ENCODE data around the gene CYB5R4. TPM values are rescaled to one million over a fixed set of nuclear protein-coding genes. Genes with fewer than 3 reads are reported as not detected.

The CYB5R4 gene
- total RNA-seq, 4 donors from 2014 or later: 4.7 to 13.5 (median 8.7) TPM

DNA sequence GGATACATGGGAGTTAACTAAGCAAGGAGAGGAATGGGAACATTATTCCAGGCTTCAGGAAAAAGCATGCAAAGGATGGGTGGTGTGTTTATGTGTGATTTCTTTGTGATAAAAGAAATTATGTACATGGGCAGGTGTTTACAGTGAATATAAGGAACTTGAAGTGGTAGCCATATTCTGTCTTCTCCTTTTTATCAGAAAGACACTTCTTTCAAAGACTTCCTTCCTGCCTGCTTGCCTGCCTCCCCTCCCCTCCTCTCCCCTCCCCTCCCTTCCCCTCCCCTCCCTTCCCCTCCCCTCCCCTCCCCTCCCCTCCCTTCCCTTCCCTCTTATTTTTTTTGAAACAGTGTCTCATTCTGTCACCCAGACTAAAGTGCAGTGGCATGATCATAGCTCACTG lies 14.4 kb downstream of the CYB5R4 start:
- Histone ChIP-seq H3K4me1 (no peaks in the 10 kb centered on the region), H3K4me3 (no peak overlapping the region), H3K36me3 (no peaks in the 10 kb centered on the region), H3K27me3 (no peaks in the 10 kb centered on the region), H3K9me3 (no peaks in the 10 kb centered on the region), H3K27ac (no peak overlapping the region)
- TF ChIP-seq EP300 (IDR thresholded peaks at IDR 0.05) (no peak), POLR2A (IDR thresholded peaks at IDR 0.05) (no peak)
- TF ChIP-seq, protein P1, sequence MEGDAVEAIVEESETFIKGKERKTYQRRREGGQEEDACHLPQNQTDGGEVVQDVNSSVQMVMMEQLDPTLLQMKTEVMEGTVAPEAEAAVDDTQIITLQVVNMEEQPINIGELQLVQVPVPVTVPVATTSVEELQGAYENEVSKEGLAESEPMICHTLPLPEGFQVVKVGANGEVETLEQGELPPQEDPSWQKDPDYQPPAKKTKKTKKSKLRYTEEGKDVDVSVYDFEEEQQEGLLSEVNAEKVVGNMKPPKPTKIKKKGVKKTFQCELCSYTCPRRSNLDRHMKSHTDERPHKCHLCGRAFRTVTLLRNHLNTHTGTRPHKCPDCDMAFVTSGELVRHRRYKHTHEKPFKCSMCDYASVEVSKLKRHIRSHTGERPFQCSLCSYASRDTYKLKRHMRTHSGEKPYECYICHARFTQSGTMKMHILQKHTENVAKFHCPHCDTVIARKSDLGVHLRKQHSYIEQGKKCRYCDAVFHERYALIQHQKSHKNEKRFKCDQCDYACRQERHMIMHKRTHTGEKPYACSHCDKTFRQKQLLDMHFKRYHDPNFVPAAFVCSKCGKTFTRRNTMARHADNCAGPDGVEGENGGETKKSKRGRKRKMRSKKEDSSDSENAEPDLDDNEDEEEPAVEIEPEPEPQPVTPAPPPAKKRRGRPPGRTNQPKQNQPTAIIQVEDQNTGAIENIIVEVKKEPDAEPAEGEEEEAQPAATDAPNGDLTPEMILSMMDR (IDR thresholded peaks at IDR 0.05): no peak
- no peak for DNase-seq (ENCODE audit: low spot score in 2 of 2)

DNA sequence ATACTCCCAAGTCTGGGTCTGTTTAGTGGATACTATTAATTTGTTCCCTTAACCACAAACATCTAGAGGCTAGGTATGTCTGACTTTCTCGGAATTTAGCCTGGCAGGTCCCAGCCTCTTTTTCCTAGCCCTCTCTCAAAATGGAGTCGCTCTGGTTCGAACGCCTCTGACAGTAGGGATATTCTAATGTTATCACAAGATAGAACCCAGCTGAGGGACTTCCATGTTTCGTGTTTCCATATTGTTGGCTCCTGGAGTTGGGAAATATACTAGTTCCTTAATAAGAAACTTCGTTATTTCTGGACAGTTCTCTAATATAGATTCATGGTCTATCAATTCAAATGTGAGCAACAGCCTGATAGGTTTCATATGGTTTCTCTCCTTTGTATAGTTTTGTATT lies 16.4 kb downstream of the CYB5R4 start:
- DNase-seq (ENCODE audit: low spot score in 2 of 2): no peak
- 94% methylated on average over 6 of the region's 6 CpGs for WGBS
- Histone ChIP-seq H3K27ac (no peak overlapping the region), H3K9me3 (no peaks in the 10 kb centered on the region), H3K4me1 (no peaks in the 10 kb centered on the region), H3K4me3 (no peak overlapping the region), H3K36me3 (no peaks in the 10 kb centered on the region), H3K27me3 (no peaks in the 10 kb centered on the region)
- TF ChIP-seq, protein P1 (IDR thresholded peaks at IDR 0.05): no peak
- no peak for TF ChIP-seq POLR2AphosphoS5 (IDR thresholded peaks at IDR 0.05)
- no peak for TF ChIP-seq POLR2A (IDR thresholded peaks at IDR 0.05)
- TF ChIP-seq EP300 (IDR thresholded peaks at IDR 0.05): no peak

DNA sequence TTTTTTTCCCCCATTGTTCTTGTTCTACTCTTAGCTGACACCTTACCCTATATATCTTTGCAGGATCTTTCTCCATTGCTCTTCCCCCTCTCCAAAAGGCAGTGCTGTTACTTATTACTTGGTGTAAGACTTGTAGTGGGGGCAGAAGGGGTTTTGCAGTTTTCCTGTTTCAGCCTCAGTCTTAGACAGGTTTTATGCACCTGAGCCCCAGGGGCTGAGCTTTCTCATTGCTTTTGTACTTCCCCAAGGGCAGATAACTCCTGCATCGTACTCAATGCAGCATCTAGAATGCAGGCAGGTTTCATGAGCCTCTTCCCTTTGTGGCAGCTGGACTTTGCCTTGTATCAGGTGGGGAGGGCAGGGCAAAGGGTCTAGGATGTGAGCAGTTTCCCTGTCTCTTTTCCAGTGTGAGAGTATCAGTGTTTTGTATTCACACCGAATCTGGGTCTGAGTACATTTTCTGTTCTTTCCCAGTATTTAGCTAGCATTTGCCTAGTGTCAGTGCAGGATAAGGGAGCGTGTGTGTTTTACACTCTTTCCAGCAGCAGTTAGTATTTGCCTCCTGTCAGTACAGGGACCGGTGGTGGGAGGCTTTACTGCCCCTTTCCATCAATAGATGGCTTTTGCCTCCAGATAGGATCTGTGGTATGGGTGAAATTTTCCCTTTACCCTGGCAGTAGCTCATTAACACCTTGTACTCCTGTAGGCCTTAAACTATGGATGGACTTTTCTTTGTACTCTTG lies 19.6 kb downstream of the CYB5R4 start:
- WGBS: 77% methylated on average over 4 of the region's 4 CpGs
- Histone ChIP-seq H3K27me3 (no peaks in the 10 kb centered on the region), H3K4me1 (no peaks in the 10 kb centered on the region), H3K4me3 (no peak overlapping the region), H3K27ac (no peak overlapping the region), H3K9me3 (no peaks in the 10 kb centered on the region), H3K36me3 (no peaks in the 10 kb centered on the region)
- TF ChIP-seq EP300 (IDR thresholded peaks at IDR 0.05) (no peak), POLR2AphosphoS5 (IDR thresholded peaks at IDR 0.05) (no peak), POLR2A (IDR thresholded peaks at IDR 0.05) (no peak)
- TF ChIP-seq, protein P1 (IDR thresholded peaks at IDR 0.05): no peak
- DNase-seq (ENCODE audit: low spot score in 2 of 2): no peak

DNA sequence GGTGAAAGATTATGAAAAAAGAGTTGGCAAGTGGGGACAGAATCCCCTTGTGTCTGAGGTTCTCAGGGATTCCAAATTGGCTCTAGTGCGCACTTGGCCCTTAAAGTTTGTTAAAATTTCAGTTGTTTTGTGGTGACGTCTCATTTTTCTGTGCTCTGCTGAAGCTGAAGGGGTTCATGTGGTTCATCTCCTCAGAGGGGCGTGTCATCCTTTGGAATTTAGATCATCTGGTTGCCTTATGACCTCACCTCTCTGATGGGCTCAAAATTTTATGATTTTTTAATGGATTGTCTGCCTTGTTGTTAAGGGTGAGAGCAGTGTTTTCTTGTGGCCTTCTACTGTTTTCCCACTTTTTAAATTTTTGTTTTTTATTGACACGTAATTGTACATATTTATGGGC lies 20.3 kb downstream of the CYB5R4 start:
- Histone ChIP-seq H3K27ac (no peak overlapping the region), H3K4me1 (no peaks in the 10 kb centered on the region), H3K4me3 (no peak overlapping the region), H3K9me3 (no peaks in the 10 kb centered on the region), H3K36me3 (no peaks in the 10 kb centered on the region), H3K27me3 (no peaks in the 10 kb centered on the region)
- 81% methylated on average over 4 of the region's 4 CpGs for WGBS
- no peak for DNase-seq (ENCODE audit: low spot score in 2 of 2)
- TF ChIP-seq POLR2A (IDR thresholded peaks at IDR 0.05): no peak
- TF ChIP-seq, protein P1 (IDR thresholded peaks at IDR 0.05): no peak
- no peak for TF ChIP-seq POLR2AphosphoS5 (IDR thresholded peaks at IDR 0.05)
- no peak for TF ChIP-seq EP300 (IDR thresholded peaks at IDR 0.05)

DNA sequence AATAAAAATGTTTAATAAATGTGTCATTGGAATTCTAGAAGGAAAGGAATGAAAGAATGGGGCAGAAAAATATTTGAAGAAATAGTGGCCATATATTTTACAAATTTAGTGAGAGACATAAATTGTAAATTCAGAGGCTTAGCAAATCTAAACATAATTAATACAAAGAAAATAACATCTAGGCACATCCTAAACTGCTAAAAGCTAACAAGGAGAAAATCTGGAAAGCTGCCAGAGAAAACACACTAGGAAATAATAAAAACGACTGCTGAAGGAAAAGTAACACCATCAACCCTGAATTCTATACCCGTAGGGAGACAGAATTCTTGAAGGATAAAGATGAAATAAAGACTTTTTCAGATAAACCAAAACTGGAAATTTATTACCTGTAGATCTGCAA lies 23.8 kb downstream of the CYB5R4 start:
- WGBS: 25% methylated on average over 2 of the region's 2 CpGs

More for the DNA sequence above, 23.8 kb downstream of the CYB5R4 start:
- H3K36me3 ChIP-seq: no peaks in the 10 kb centered on the region
- DNase-seq (ENCODE audit: low spot score in 2 of 2): no peak
- H3K4me3 ChIP-seq: no peak overlapping the region
- H3K27ac ChIP-seq: no peak overlapping the region
- no peak for TF ChIP-seq EP300 (IDR thresholded peaks at IDR 0.05)
- TF ChIP-seq, protein P1 (IDR thresholded peaks at IDR 0.05): no peak
- no peak for TF ChIP-seq POLR2AphosphoS5 (IDR thresholded peaks at IDR 0.05)
- no peak for TF ChIP-seq POLR2A (IDR thresholded peaks at IDR 0.05)
- no peaks in the 10 kb centered on the region for H3K9me3 ChIP-seq
- H3K4me1 ChIP-seq: no peaks in the 10 kb centered on the region
- H3K27me3 ChIP-seq: no peaks in the 10 kb centered on the region
